HG02798 (cell line): Measurements from ENCODE around the gene SPATA21.
"Not testable (repeated sequence)": the region's sequence is repeated elsewhere in the genome, so short reads cannot be mapped to it uniquely, and the experiment has no call there.

ENCODE experiments used
- ATAC-seq: cut with Tn5 transposase; IDR thresholded peaks from one replicate; pipeline ENCODE4 v1.9.1; 2021; ENCODE audit warnings: mild to moderate bottlenecking; ENCODE audit not compliant: unreplicated experiment, poor library complexity

The SPATA21 gene

DNA sequence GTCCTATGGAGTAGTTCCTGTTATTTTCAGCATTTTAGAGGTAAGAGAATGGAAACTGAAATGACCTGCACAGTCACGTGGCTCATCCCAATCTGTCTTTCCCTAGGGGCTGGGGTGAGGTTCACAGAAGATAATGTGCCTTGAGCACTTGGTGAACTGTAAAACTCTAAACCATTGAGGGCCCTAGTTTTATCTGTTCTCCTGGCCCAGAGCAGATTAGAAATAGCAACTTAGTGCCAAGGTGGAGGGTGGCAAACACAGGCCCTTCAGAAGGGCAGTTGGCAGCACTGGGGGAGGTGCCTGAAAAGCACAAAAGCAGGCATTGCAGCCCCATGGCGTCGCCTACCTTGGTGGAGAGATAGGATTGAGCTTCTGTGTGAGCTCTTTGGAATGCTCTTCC is 17.7 kb upstream of the SPATA21 start:
- ATAC-seq: not testable (repeated sequence)

DNA sequence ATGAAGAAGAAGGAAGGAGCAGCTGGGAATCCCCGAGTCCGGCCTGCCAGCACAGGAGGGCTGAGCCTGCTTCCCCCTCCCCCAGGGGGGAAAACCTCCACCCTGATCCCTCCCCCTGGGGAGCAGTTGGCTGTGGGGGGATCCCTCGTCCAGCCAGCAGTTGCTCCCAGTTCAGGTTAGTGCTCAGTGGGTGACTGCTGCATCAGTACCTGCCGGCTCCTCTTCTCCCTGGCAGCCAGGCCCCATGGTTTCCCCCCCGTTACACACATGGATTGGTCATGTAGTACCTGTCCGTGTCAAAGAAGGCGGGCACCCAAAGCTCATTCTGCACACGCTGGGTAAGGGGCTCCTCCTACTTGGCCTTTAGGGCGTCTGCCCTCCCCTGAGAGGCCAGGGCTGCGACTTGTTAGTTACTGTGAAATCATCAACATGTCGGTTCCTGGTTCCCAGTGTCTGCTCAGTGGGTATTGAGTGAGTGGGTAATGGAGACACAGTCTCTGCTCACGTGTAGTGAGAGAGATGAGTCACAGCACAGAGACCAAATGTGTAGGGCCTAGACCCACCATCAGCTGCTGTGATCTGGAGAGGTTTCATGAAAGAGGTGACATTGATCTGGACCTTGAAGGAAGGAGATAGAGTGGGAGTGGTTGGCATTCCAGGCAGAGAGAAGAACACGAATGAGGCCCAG is 14.8 kb upstream of the SPATA21 start:
- no peak for ATAC-seq

DNA sequence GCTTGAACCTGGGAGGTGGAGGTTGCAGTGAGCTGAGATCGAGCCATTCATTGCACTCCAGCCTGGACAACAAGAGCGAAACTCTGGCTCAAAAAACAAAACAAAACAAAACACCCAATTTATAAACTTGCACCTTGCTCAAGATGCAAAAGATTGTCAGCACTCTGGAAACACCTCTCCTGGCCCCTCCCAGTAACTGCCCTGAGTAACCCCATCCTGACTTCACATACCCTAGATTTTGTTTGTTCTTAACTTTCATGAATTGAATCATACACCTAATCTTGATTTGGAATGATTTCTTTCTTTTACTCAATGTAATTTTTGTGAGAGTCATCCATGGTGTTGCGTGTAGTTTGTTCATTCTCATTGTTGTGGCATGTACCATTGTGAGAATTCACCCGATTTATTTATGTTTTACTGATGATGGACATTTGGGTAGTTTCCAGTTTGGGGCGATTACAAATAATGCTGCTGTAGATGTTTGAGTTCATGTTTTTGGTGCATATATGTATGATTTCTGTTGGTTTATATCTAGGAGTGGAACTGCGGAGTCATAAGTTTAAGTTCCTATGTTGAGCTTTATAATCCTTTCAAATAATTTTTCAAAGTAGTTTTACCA is 13.7 kb upstream of the SPATA21 start:
- no peak for ATAC-seq

DNA sequence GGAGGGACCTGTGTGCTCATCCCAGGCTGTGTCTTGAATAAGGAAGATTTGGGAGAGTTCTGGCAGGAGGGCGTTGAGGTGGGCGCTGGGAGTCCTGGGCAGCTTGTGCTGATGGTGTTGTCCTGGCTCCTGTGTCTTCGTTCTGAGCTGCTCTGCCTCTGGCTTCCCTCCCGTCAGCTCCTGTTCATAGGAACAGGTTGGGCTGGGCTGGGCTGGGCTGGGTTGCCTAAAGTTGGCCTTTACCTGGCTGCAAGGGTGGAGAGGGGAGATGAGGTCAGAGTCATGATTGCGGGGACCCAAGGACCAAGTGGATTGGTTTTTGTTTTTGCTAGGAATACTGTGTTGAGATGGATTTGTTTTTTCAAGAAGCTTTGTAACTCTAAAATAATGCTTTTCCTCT is 12.4 kb upstream of the SPATA21 start:
- ATAC-seq: no peak

DNA sequence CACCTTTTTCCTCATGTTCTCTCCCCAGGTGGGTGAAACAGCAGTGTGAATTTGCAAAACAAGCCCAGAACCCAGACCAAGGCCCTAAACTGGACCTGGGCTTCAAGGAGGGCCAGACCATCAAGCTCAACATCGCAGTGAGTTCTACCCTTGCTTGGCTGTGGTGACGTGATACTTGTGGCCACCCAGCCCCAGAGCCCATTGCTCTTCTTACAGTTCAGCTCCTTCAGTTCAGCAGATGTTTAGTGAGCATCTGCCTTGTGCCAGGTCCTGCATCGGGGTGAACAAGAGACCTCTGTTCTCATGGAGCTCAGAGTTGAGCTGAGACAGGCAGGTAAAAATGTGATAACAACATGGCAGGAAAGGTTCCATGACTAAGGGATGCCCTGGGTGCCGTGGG is 11.8 kb upstream of the SPATA21 start:
- ATAC-seq: no peak

DNA sequence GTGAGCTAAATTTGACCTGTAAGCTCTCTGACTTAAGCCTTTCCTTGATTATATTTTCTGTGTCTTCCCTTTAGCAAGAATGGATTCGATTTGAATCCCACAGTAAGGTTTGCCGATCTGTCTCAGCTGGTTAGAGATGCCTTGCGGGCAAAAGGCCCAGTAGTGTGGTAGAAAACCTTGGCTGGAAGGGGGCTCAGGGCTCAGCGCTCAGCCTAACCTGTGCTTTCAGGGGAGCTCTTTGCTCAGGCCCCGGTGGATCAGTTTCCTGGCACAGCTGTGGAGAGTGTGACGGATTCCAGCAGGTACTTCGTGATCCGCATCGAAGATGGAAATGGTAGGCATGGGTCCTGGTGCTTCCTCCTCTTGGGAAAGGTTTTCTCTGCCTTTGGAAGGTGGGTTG is 10.4 kb upstream of the SPATA21 start:
- no peak for ATAC-seq

DNA sequence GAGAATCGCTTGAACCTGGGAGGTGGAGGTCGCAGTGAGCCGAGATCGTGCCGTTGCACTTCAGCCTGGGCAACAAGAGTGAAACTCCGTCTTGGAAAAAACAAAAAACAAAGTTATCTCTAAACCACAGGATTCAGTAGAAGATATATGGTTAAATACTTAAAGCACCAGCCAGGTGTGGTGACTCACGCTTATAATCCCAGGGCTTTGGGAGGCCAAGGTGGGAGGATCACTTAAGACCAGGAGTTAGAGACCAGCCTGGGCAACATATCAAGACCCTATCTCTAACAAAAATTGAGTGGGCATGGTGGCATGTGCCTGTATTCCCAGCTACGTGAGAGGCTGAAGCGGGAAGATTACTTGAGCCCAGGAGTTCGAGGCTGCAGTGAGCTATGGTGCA is 8.9 kb upstream of the SPATA21 start:
- no peak for ATAC-seq

DNA sequence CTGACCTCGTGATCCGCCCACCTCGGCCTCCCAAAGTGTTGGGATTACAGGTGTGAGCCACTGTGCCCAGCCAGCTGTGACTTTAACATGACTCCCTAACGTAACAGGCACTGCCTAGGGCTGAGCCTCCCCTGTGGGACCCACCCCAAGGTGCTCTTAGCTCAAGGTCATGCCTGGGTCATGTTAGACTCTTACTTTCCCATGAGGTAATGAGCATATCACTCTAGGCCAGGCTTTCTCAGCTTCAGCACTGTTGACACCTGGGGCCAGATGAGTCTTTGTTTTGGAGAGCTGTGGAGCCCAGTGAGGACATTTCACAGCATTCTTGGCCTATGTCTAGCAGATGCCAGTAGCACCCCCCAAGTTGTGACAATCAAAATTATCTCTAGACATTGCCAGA is 7.8 kb upstream of the SPATA21 start:
- ATAC-seq: no peak

DNA sequence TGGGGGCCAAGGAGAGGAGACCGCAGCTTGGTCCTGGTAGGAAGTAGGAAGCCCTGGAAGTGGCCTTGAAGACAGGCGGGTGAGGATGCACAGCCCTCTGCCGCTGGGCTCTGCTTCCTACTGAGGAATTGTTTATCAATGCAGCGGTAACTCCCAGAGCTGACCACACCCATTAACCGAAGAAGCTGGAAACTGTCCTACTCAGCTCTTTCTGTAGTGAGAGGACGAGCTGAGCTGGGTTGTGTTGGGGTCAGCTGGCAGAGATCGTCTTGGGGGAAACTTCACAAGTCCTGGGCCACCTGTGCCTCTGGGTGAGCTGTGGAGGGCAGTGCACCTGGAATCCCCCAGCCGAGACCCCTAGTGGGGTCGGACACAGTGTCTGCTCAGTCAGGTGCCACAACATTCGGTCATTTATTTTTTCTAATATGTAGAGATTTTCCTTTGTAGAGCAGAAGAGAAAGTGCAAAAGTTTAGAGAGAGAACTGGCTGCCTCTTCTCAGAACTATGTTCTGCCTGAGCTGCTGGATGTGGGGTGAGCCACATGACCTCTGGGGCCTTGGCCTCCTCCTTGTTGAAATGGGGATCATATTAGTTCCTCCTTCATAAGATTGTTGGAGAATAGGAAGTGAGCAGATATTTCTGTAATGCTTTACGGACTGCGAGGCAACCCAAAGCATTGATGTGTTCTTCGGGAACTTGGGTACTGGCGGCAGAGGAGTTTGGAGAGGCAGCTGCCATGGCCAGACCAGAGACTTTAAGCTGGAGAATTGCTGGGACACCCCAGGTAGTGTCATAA is 6.9 kb upstream of the SPATA21 start:
- ATAC-seq: no peak

DNA sequence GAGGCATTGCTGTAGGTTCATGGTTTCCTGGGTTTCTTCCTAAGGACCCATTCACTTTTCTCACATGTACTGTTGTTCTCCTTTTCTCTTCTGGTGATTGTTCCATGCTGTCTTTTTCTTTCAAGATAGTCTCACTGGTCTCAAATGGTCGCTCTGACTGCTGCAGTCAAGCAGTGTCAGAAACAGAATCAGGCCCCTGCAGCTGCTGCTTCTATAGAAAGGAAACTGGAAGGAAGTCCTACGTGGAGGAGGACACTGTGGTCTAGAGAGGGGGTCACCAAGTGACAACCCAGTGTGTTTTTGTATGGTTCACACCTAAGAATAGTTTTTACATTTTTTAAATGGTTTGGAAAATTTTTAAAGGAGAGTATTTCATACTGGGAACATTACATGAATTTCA is 5.7 kb upstream of the SPATA21 start:
- no peak for ATAC-seq

DNA sequence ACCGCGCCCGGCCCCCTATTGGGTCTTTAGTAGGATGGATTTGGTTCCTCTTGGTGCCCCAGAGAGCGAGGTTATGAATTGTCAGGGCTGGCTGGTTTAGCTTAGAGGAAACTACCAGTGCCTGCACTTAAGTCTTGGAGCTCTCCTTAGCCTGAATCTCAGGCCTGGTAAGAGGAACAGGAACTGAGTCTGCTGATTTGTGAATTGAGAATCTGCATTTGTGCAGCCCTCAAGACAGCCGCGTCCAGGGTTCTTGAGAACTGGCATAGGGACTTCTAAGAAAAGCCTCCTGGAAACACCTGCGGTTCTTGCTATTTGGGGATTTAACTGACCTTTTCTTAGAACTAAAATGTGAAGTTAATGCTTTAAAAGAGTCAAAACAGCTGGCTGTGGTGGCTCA is 5.0 kb upstream of the SPATA21 start:
- ATAC-seq: no peak

DNA sequence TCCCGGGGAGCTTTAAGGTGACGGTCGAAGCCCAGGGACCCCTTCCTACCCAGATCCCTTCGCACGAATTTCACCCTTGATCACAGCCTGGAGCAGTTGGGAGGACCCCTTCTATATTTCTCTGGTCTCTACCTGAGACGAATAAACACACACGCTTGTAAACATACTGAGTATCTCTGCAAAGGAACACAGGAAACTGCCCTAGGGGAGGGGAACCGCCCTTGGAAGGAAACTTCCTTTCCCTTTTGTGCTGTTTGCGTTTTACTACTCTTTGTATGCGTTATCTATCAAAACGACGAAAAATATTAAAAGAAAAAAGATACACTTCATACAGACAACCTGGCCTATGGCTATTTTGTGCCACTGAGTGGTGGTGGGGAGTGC is 4.0 kb upstream of the SPATA21 start:
- ATAC-seq: no peak

DNA sequence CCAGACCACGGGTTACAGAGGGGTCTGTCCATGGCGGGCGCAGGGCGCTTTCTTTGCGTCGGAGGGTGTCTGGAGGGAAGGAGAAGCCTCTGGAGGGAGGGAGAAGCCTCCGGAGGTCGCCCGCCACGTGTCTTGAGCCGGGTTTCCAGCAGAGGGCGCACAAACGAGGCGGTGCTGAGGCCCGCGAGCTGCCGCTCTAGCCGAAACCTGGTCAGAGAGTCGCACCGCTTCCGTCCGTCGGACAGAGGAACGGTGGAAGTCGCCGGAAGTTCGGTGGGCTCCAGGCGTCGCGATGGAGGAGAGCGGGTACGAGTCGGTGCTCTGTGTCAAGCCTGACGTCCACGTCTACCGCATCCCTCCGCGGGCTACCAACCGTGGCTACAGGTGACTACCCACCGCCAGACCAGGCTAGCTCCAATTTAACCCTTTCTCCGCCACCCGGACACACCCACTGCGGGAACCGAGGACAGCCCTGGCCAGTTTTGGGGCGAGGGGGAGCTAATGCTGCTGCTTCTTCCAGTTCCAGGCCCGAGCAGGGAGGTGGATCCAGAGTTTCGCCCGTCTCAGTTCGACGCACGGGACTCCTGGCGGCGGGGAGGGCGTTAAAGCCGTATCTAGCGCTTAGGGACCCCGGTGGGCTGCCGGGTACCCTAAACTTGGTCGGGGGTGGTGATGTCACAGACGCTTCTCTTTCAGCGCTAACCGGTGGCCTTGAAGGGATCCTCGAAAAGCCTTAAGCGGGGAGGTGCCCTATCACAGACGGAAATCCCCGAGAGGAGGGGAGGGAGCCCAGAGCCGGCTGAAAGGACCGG is 3.5 kb upstream of the SPATA21 start, which contains the start of gene NECAP2:
NECAP2 (plus strand) TSS at position 255 of the 812 bp plus-strand sequence; CDS start at position 293, 38 bp downstream.
- peak; percentile 96 for ATAC-seq

DNA sequence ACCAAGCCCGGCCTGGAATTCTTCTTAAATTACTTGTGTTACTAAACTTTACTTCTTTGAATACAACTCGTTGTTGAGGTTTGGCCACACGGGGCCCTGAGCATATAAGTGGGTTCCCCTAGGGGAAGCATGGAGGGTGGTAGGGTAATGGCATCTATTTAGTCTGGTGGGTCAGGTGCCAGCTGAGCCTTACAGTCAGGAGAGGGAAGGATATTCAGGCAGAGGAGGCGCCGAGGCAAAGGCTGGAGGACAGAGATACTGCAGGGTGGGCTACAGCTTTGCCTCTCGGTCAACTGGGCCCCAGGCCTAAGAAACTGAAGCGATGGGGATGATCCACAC is 2.9 kb upstream of the SPATA21 start:
- no peak for ATAC-seq

DNA sequence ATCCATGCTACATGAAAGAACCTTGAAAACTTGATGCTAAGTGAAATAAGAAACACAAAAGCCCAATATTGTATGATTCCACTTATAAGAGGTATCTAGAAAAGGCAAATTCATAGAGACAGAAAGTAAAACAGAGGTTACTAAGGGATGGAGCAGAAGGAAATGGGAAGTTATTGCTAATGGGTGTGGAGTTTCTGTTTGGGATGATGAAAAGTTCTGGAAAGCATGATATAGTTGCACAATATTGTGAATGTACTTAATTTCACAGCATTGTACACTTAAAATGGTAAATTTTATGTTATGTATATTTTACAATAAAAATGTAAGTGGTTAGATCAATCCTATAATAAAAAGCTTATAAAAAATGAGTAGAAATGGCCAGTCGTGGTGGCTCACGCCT is 1.7 kb upstream of the SPATA21 start:
- ATAC-seq: no peak

DNA sequence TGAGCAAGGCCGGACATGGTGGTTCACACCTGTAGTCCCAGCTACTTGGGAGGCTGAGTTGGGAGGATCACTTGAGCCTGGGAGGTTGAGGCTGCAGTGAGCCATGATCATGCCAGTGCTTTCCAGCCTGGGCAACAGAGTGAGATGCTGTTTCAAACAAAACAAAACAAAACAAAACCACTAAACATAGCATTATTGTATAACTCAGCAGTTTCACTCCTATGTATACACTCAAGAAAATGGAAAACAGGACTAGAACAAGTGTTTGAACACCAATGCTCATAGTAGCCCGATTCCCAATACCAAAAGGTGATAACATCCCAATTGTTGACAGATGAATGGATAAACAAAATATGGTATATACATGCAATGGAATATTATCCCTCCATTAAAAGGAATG is 1.3 kb upstream of the SPATA21 start:
- ATAC-seq: no peak

DNA sequence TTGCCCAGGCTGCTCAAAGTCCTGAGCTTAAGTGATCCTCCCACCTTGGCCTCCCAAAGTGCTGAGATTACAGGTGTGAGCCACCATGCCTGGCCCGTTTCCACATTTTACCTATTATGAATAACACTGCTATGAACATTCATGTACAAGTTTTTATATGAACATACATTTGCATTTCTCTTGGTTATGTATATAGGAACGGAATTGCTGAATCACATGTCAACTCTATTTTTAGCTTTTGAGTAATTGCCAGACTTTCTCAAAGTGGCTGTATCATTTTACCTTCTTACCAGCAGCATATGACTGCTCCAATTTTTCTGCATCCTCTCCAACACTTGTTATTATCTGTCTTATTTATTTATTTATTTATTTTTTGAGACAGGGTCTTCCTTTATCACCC is 2.7 kb downstream of the SPATA21 start:
- ATAC-seq: no peak

DNA sequence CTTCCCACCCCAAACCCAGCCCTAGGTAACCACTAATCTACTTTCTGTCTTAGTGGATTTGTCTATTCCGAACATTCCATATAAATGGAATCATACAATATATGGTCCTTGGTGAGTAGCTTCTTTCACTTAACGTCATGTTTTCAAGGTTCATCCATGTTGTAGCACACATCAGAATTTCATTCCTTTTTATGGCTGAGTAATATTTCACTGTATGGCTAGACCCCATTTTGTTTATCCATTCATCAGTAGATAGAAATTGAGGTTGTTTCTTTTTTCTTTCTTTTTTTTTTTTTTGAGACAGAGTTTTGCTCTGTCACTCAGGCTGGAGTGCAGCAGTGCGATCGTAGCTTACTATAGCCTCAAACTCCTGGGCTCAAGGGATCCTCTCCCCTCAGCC is 3.2 kb downstream of the SPATA21 start:
- no peak for ATAC-seq

DNA sequence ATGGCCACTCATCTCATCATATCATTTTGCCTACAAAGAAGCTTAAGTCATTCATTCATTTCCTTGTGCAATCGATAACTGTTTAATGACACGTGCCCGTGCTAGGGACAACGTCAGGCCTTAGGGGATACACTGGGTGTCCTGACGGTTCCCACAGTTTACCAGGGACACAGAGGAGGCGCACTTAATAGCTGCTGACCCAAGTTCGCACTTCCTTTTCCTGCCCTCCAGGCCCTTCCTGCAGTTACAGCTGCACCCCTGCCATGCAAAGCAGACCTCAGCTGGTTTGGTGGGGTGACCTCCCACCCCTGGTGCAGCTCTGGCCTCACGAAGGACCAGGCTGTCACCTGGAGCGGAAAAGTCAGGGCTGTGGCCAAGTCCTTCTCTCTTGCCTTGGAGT is 4.2 kb downstream of the SPATA21 start:
- no peak for ATAC-seq

DNA sequence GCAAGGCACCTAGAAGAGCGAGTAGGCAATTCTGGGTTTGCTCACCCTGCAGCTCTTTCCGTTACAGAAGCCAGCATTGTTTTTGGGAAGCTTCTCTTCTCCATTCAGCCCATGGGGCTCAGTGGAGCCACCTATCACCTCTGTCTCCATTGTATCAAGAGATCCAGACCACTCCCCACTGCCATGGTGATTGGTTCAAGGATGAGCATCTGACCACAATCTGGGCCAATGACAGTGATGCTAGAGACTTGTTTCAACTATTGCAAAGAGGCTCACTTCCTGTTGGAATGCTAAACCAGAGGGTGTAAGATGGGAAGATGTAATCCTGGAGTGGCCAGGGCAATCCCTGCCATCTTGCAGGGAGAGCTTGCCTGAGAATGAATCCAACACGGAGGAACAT is 6.6 kb downstream of the SPATA21 start:
- ATAC-seq: no peak
